Skeletal muscle cell (primary cell): ENCODE results near the gene KRTAP9-4.
"Not testable (repeated sequence)": the region's sequence is repeated elsewhere in the genome, so short reads cannot be mapped to it uniquely, and the experiment has no call there.

Experiments
- DNase-seq: peaks from one replicate; pipeline ENCODE4 v3.0.0-alpha.2; 2010; ENCODE audit warnings: low read depth
- H3K4me3 ChIP-seq: 2 replicates; pipeline ENCODE4 v1.5.1; 2011; ENCODE audit warnings: low read depth, mild to moderate bottlenecking, control low read depth, low read length, moderate library complexity

KRTAP9-4 gene

GRCh38 chr17:41258406-41258805 is 8.9 kb downstream of the KRTAP9-4 start:
- no peak for DNase-seq
- H3K4me3 ChIP-seq = no peak overlapping the region

GRCh38 chr17:41263212-41263611 is 13.7 kb downstream of the KRTAP9-4 start:
- DNase-seq = no peak
- H3K4me3 ChIP-seq = no peak overlapping the region

- DNase-seq = no peak
These were observed 15.1 kb downstream of the KRTAP9-4 start for GRCh38 chr17:41264599-41264998.

DNA sequence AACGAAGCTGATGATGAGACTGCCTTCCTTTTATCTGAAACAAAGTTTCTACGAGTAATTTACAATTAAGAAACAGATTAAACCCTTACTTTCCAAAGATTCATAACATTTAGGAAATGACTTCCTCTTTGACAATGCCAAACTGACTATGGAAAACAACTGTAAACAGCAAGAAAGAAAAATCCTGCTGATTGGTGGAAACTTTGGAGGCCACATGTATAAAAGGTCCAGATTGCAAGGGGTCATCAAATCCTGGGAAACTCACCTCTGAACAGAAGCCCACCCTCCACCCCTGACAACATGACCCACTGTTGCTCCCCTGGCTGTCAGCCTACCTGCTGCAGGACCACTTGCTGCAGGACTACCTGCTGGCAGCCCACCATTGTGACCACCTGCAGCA is 15.6 kb downstream of the KRTAP9-4 start, which contains the start of gene KRTAP9-6:
TSS of gene KRTAP9-6 (plus strand) at position 301 of the 400 bp plus-strand sequence. CDS start at position 301, 0 bp downstream.
- H3K4me3 ChIP-seq = no peak within 1 kb of the TSS

More at GRCh38 chr17:41264599-41264998, 15.1 kb downstream of the KRTAP9-4 start:
- no peak overlapping the region for H3K4me3 ChIP-seq

GRCh38 chr17:41267711-41268110 is 18.2 kb downstream of the KRTAP9-4 start:
- no peak for DNase-seq
- H3K4me3 ChIP-seq = no peak overlapping the region

More for the DNA sequence above, 15.6 kb downstream of the KRTAP9-4 start, which contains the start of gene KRTAP9-6:
- no peak for DNase-seq

DNA sequence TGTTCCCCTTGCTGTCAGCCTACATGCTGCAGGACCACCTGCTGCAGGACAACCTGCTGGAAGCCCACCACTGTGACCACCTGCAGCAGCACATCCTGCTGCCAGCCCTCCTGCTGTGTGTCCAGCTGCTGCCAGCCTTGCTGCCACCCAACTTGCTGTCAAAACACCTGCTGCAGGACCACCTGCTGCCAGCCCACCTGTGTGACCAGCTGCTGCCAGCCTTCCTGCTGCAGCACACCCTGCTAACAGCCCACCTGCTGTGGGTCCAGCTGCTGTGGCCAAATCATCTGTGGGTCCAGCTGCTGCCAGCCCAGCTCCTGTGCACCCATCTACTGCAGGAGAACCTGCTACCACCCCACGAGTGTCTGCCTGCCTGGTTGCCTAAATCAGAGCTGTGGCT is 21.8 kb downstream of the KRTAP9-4 start:
- not testable (repeated sequence) for DNase-seq

DNA sequence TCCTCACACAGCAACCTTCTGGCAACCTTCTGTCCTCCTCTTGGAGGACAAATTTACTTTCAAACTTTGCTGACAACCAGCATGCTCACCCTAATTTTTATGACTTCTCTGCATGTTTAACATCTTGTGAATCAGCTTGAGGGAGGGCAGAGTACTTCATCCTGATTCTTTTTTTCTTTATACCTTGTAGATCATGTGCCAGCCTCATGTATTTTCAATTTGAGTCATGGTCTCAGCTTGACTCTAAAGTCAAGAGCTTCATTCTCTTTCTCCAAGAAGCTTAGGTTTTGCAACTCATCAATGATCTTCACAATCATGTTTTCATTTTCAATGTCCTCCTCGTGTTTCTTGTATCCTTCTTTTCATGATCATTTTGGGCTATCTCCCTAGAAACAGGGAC is 22.4 kb downstream of the KRTAP9-4 start:
- H3K4me3 ChIP-seq = no peak overlapping the region
- DNase-seq = no peak

More for the DNA sequence above, 21.8 kb downstream of the KRTAP9-4 start:
- not testable (repeated sequence) for H3K4me3 ChIP-seq

- DNase-seq, H3K4me3 ChIP-seq: not testable (repeated sequence)
These were observed 26.2 kb downstream of the KRTAP9-4 start, which contains the start of gene KRTAP9-7 for GRCh38 chr17:41275648-41276190. Gene KRTAP9-7, plus strand, starts transcription at chr17:41275698. Its CDS starts 0 bp downstream, at chr17:41275698.

- H3K4me3 ChIP-seq = no peak overlapping the region
- no peak for DNase-seq
These were observed 28.9 kb downstream of the KRTAP9-4 start for GRCh38 chr17:41278176-41278955.

DNA sequence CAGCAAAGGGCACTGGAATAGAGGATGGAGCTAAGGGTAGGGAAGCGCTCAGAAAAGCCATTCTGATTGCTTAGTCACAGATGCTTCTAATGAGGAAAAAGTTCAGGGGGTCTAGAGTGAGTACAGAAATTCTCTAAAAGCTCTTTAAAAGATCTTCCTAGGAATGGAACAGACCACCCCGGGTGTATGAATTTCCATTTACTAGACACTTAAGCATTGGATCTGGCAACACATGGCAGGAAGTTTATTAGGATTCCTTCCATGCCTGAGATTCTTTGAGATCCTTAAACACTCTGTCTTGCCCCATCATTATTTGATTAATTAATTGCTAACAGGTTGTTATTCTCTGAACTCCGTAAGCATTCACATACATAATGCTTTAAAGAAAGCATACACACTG is 34.6 kb downstream of the KRTAP9-4 start:
- no peak for DNase-seq
- no peak overlapping the region for H3K4me3 ChIP-seq

DNA sequence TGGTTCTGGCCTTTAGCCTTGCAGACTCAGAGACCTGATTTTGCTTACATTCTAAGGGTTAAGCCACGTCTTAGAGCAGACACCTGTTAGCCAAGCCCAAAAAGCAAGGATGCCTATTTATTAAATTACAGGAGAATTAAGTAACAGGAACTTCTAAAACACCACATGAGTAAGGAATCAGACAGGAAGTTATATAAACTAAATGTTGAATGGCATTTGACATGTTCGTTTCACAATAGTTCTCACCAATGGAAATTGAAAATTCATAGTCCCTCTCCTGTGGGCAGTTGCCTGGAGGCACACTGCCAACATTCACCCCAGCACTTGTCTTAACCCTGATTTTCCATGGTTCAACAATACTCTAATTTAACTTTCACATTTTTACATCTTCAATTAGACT is 35.1 kb downstream of the KRTAP9-4 start:
- no peak for DNase-seq
- H3K4me3 ChIP-seq = no peak overlapping the region

GRCh38 chr17:41287050-41287449 is 37.6 kb downstream of the KRTAP9-4 start:
- no peak for DNase-seq
- H3K4me3 ChIP-seq = no peak overlapping the region

DNA sequence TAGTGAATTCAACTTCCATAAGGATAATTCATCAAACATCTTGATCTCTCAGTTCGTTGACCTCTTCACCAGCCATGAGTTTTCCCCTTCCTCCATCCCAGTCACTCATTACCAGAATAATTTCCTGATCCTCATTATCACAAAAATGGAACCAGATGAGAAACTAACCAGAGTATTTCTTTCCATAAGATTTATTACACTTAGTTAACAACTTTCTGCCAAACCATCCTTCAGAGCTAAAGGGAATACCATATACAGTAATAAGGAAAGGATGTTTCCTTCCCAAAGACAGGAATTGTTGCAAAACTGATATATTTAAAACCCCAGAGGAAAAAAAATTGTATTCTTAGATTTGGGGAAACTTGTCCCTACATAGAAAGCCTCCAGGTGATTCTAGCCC is 44.5 kb downstream of the KRTAP9-4 start:
- no peak for DNase-seq
- no peak overlapping the region for H3K4me3 ChIP-seq

DNA sequence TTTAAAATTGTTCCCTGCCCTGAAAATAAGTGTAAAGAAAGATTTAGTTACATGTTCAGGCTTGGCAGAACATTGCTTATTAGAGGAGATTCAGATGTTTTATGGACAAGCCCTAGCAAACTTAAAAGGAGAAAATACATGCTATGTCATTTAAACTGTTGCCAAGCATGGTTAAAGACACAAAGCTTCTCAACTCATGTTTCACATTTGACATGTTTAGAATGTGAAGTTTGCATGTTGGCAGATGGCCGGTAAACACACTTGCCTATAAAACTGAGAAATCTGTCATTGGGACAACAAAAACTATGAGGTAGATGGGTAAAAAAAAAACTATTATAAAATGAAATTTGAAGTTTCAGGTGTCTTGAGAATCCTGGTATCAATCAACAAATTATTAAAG is 47.4 kb downstream of the KRTAP9-4 start:
- H3K4me3 ChIP-seq = no peak overlapping the region
- no peak for DNase-seq

DNA sequence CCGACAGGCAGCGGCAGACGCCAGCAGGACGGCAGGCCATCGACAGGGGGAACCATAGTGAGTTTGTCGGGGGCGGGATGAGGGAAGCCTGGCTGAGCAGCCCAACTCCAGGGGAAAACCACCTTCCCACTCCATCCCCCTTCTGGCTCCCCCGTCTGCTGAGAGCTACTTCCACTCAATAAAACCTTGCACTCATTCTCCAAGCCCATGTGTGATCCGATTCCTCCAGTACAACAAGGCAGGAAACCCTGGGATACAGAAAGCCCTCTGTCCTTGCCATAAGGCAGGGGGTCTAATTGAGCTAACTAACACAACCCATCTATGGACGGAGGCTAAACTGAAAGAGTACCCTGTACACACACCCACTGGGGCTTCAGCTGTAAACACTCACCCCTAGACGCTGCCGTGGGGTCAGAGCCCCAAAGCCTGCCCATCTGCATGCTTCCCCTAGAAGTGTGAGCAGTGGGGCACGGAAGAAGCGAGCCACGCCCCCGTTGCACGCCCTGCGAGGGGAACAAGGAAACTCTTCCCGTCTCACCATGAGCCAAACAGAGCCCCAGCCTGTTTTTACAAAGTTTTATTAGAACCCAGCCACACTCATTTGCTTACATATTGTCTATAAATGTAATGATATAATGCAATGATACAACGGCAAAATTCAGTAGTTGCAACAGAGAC is 49.1 kb downstream of the KRTAP9-4 start:
- DNase-seq = no peak
- no peak overlapping the region for H3K4me3 ChIP-seq
